CD4-positive, alpha-beta T cell treated with Interleukin-4 for 1 hour (primary cell): Measurements from ENCODE around the gene NSRP1.
"Not testable (repeated sequence)": the region's sequence is repeated elsewhere in the genome, so short reads cannot be mapped to it uniquely, and the experiment has no call there.

Source experiments
- DNase-seq, 2 donors: peaks; one replicate each; pipeline ENCODE4 v3.0.0-alpha.2; 2020 to 2022

The NSRP1 gene

DNA sequence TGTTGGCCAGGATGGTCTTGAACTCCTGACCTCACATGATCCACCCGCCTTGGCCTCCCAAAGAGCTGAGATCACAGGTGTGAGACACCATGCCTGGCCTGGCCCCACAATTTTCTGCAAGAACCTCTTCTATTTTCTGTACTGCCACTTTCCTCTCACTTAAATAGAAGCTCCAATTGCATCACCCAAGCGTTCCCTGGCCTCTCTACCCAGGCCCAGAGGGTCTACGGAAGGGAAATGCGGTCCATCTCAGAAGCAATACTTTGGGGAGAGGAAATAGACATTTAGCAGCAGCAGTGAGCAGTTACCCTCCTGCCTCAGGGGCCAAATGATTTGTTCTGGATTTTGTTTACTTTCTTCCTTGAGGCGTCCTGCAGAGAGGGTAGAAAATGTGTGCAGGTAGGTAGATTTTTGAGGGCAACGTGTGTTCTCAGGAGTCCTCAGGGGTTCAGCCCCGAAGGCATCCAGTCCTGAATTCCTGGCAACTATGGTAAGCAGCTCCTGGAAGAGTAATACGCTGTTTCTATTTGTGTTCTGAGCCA is 107.9 kb downstream of the NSRP1 start:
- no peak for DNase-seq

DNA sequence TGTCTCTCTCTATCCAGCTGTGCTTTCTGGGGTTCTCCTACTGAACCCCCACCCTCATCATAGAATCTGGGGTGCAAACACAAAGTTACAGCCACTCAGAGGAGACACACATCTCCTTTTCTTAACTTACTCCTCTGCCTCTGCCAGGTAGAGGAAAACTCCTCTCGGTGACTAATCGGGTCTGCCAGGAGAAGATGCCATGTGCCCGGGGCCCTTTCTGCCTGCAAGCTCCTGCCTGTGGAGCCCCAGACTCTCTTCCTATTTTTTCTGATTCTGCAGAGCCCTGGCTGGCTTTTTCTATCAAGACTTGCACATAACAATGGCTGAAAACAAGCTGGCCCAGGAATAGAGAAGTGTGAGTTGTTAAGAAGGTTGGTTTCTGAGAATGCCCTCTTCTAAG is 108.5 kb downstream of the NSRP1 start:
- no peak for DNase-seq

DNA sequence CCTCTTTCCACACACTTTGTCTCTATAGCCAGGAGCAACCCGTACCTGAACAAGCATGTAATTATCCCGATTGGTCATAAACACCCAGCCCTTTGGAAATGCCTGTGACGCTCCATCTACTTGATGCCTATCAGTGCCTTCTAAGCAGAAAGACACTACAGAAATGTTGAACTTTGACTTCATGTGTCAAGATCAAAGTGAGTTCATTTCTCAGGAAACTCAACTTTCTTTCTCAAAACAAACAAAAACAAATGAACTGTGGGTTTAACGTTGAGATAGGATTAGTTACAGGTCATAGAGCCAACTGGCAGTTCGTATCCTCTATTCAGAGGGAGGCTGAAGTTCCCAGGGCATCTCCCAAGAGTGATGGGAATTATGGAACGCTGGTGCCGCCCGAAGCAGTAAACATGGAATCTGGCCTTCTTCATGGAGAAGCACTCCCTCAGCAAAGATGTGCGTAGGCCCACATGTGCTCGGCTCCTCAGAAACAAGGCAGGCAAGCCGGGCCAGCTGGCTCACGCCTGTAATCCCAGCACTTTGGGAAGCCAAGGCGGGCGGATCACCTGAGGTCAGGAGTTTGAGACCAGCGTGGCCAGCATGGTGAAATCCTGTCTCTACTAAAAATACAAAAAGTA is 109.4 kb downstream of the NSRP1 start:
- no peak for DNase-seq

DNA sequence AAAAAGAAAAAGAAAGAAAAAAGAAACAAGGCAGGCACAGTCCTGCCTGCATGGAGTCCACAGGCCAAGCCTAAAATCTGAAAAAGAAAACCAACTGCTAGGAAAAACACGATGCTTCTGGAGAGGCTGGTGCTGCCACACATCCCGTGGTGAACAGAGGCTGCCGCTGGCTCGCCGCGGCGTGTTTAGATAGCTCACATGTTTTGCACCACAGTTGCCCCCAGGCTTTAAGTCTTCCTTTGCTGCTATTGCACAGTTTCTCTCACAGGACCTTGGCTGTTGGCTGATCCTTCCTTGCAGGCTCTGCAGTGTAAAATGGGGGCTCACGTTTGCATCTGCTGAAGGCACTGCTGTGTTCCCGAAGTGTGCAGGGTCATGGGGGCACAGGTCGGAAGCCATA is 110.3 kb downstream of the NSRP1 start:
- no peak for DNase-seq

DNA sequence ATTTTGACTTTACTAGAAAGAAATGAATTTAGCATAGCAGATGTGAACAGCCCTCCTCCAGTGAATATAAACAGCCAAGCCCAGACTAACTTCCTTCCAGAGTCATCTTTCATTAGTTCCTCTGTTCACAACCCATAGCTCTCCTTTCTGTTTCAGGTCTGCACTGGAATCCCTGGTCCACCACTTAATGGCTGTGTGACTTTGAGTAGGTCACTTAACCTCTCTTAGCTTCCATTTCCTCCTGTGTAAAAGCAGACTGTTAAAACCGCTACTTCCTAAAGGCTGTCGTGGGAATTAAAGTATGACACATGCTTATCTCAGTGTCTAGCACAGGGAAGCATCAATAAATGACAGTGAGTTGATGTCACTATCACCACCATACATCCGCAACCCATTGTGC is 111.4 kb downstream of the NSRP1 start:
- no peak for DNase-seq

DNA sequence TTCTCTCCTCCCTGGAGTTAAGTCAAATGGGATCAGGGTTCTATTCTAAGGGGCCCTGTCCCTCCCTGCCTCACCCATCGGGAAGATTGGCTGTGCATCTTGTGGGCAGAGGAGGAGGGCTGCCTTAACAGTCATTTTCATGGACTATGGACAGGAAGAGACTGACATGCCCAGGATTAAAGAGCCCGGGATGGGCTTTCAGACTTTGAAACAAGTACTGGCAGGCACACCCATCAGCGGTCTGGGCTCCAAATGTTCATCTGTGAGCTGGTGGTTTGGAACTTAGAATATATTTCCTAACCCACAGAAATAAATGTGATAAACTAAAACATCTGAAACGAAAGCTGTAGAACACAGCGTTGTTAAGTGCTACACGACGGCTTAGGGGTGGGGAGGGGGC is 112.4 kb downstream of the NSRP1 start:
- no peak for DNase-seq

DNA sequence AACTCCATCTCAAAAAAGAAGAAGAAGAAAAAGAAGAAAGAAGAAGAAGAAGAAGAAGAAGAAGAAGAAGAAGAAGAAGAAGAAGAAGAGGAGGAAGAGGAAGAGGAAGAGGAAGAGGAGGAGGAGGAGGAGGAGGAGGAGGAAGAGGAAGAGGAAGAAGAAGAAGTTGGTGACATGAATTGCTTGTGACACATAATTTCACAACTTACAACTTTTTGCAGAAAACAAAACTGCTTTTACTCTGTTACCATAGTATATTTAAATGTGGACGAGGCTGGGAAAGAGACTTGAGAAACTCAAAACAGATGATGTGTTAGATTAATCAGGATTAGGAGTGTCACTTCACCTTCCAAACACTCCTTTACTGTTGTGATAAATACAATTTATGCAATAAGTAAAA is 113.4 kb downstream of the NSRP1 start:
- not testable (repeated sequence) for DNase-seq

DNA sequence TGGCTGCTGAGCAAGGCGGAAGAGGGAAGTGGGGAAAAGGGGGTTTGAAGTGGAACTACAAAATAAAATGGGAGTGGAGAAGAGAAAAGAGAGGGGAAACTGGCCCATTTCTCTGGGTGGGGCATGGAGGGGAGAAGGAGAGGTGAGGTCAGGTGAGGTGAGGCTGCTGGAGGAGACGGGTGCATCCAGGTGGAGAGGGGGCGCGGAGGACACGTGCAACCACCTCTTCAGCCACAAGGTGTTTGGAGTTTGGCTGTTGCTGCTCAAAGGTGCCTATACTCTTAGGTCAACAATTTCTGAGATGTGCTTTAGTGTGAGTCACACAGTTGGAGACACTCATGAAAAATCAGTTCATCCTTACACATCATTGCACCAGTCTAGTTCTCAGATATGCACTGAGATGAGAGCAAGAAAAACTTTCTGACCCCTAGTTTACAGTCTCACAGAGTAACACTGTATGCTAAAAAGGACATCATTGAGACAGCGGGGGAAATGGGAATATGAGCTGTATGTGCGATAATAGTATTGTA is 114.0 kb downstream of the NSRP1 start:
- no peak for DNase-seq

DNA sequence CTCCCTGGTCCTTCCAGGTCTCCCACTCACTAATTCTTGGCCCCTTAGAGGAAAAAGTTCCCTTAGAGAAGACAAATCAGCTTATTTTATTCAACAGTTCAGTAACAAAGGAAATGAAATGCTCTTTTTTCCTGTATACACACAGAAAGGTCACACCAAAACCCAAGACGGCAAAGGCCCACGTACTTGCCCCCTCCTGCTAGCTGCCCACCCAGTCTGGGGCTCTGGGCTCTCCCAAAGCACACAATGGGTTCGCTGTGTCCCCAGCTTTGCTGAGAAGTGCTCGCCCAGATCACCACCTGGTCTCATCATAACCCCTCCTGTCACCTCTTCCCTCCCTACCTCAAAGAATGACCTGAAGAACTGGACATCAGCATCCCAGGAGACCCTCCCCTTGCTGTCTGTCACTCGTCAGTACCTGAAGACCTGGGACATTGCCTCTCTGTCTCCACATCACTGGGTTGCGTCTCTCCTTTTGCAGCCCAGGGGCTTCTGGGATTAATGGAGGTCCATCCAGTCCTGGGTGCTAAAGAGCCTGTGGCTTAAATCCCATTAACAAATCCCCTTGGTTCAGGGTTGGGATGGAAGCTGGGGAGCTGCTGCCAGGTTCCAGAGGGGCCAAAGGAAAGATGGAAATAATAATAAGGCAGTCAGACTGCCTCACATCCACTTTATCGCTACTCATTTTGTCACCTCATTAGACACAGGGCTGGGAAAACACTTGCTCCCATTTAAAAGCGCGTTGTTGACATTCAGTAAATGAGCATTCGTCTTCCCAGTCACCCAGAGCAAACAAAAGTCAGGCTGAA is 115.6 kb downstream of the NSRP1 start:
- no peak for DNase-seq

DNA sequence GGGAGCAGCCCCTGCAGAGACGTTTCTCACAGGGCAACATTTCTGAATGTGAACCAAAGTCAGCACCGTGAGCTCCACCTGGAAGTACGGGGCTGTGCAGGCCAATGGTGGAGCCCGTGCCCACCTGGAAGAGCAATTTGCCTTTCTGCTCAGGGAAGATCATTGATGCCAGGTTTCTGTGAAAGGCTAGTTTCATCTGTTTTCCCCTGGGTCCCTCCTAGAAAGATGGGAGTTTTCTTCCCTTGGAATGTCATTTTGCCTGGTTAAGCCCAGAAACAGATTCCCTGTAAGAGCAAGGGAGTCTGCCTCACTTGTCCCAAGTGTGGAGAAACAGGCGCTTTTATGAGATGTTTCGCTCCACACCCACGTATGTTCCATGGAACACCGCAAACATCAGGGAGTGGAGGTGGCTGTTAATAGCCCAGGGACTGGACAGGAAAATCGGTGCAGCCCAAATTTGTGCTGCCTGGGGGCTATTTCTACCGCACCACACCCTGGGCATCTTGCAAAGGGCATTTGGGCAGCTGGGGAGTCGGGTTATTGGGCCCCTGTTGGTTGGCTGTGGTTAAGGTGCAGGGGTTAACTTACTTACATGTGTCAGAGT is 116.3 kb downstream of the NSRP1 start:
- DNase-seq: no peak

DNA sequence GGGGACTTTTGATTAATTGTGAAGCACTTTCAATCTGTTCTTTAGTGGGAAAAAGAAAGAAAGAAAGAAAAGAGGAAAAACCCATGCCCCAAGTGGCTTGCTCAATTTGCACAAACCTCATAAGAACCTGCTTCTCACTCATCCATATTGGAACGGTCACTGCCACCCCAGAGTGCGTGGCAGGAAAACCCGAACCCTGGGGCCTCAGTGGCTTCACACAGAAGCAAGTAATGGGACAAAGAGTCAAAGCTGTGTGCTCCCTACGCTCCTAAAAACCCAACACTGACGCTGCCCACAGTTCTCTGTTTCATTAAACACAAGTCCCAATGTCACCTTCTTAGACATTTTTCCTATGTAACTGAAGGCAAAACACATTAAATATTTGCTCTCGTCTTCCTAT is 117.7 kb downstream of the NSRP1 start:
- DNase-seq: no peak

DNA sequence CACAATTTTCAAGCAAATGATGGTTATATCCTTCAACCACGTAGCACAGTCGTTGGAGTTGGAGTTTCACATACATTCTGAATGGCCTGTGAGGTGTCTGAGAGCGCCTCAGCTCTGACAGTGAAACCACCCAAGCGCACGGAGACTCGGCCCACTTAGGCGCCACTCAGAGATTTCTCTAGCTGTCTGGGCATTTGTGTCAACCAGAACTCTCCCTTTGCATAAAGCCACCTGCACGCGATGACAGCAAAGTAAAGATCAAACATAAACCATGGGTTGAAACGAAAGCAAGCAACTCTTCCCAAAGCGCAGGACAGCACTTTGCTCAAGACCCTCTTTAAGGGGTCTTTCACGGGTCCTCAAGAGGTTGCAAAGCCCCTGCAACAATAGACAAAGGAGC is 118.3 kb downstream of the NSRP1 start:
- DNase-seq: no peak

DNA sequence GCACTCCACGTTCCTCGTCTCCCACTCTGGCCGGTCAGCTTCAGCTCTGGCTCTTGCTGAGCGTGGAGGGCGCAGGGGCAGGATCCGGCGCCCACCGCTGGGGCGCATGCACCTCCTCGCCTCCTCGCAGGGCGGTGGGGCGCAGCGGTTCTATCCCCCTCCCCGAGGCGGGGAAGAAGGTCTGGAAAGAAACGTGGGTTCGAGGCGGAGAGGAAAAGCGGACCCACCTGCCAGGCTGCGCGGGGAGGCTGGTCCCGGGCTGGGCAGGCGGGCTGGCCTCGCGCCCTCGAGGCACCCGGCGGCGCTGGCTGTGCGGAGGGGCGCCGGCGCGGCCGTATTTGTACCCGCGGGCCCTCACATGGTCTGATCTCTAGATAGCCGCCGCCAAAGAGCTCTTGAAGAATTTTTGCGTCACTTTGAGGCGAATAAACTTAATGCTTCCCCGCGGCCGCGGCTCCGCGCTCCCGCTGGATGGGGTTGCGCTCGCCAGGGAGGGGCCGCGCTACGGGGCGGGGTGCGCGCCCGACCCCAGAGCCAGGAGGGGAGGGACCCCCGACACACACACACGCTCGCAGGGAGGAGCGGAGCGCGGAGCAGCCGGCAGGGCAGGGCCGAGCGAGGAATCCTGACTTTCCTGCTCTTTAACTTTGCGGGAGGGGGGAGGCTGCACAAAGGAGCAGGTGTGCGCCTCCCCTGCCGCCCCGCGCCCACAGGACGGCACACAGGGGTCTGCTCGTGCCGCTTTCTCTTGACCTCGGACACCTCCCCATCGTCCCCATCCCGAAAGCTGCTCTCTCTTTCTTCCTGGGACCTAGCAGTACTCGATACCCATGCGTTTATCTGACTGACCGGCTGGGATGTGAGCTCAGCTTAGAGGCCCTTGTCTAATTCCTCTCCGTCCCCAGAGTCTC is 119.0 kb downstream of the NSRP1 start, which contains the start of gene SLC6A4:
SLC6A4 (minus strand) TSS at position 312 of the 911 bp plus-strand sequence. CDS start 13,739 bp downstream, outside the sequence.
- DNase-seq: no peak
